ENCODE data around the gene UCMA.

Gene UCMA

GRCh38 chr10:13233358-13233757 lies 816 bp downstream of the UCMA start:
- no peak for DNase-seq (ENCODE audit: low read depth in 2 of 2)

- DNase-seq (ENCODE audit: low read depth in 2 of 2), result no peak
Observed at GRCh38 chr10:13231808-13232207, 2.4 kb downstream of the UCMA start.

- DNase-seq (ENCODE audit: low read depth in 2 of 2), result no peak
Observed at GRCh38 chr10:13231190-13231589, 3.0 kb downstream of the UCMA start.

- DNase-seq (ENCODE audit: low read depth in 2 of 2), result no peak
Observed at GRCh38 chr10:13227031-13227430, 7.1 kb downstream of the UCMA start.

- no peak for DNase-seq (ENCODE audit: low read depth in 2 of 2)
Observed at GRCh38 chr10:13225601-13226000, 8.6 kb downstream of the UCMA start.

GRCh38 chr10:13224210-13224995 lies 9.8 kb downstream of the UCMA start:
- DNase-seq (ENCODE audit: low read depth in 2 of 2), result no peak

- no peak for DNase-seq (ENCODE audit: low read depth in 2 of 2)
Observed at GRCh38 chr10:13223241-13223640, 10.9 kb downstream of the UCMA start.

GRCh38 chr10:13222566-13222965 lies 11.6 kb downstream of the UCMA start:
- DNase-seq (ENCODE audit: low read depth in 2 of 2), result no peak

GRCh38 chr10:13222151-13222550 lies 12.0 kb downstream of the UCMA start:
- no peak for DNase-seq (ENCODE audit: low read depth in 2 of 2)

GRCh38 chr10:13221572-13221971 lies 12.6 kb downstream of the UCMA start:
- DNase-seq (ENCODE audit: low read depth in 2 of 2), result no peak

GRCh38 chr10:13219685-13220670 lies 14.2 kb downstream of the UCMA start:
- DNase-seq (ENCODE audit: low read depth in 2 of 2), result no peak

- no peak for DNase-seq (ENCODE audit: low read depth in 2 of 2)
Observed at GRCh38 chr10:13218878-13219277, 15.3 kb downstream of the UCMA start.

GRCh38 chr10:13213163-13213562 lies 21.0 kb downstream of the UCMA start:
- no peak for DNase-seq (ENCODE audit: low read depth in 2 of 2)

- DNase-seq (ENCODE audit: low read depth in 2 of 2), result no peak
Observed at GRCh38 chr10:13206546-13207443, 27.4 kb downstream of the UCMA start.

GRCh38 chr10:13206091-13206490 lies 28.1 kb downstream of the UCMA start:
- DNase-seq (ENCODE audit: low read depth in 2 of 2), result no peak

- DNase-seq (ENCODE audit: low read depth in 2 of 2), result no peak
Observed at GRCh38 chr10:13201132-13201531, 33.0 kb downstream of the UCMA start.

GRCh38 chr10:13195016-13195415 lies 39.2 kb downstream of the UCMA start:
- no peak for DNase-seq (ENCODE audit: low read depth in 2 of 2)

- DNase-seq (ENCODE audit: low read depth in 2 of 2), result no peak
Observed at GRCh38 chr10:13193637-13194036, 40.5 kb downstream of the UCMA start.

- DNase-seq (ENCODE audit: low read depth in 2 of 2), result no peak
Observed at GRCh38 chr10:13191362-13191761, 42.8 kb downstream of the UCMA start.

GRCh38 chr10:13190816-13191215 lies 43.4 kb downstream of the UCMA start:
- DNase-seq (ENCODE audit: low read depth in 2 of 2), result no peak

GRCh38 chr10:13189961-13190360 lies 44.2 kb downstream of the UCMA start:
- DNase-seq (ENCODE audit: low read depth in 2 of 2), result no peak

- DNase-seq (ENCODE audit: low read depth in 2 of 2), result no peak
Observed at GRCh38 chr10:13188593-13188992, 45.6 kb downstream of the UCMA start.
